HG02642 (cell line): Measurements from ENCODE around the gene RSBN1L.

Experiments
- ATAC-seq: cut with Tn5 transposase; IDR thresholded peaks from one replicate; pipeline ENCODE4 v1.9.1; 2021; ENCODE audit warnings: mild to moderate bottlenecking; ENCODE audit not compliant: unreplicated experiment, poor library complexity

Gene RSBN1L

DNA sequence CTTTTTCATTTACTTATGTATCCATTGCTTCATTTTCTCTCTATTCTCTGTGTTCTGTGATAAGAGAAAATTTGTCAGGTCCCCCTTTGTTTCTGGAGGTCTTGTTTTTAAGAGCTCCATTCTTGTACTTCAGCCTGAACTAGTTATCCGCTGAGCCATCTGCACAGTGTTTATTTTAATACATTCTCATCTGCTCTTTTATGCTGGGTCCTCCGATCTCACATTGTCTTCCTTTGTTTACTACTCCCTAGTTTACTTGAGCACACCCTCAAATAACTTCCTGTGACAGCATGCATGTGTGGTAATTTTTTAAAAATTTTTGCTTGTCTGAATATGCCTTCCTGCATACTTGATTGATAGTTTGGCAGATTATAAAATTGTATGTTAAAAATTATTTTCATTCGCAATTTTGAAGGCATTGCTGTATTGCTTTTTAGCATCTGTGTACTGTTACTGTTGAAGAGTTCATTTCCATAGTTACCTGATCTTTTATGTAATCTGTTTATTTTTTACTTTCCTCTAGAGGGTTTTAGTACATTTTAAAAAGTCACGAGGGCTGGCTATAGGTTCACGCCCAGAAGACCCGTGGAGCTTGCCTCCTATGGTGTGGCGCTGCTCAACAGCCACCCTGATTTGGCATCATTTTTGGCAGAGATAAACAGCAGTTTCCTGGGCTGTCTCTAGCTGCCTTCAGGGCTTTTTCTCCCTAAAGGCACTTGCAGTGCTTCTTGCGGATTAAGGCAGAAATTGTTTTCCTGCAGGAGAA is 31.9 kb downstream of the RSBN1L start:
- no peak for ATAC-seq

DNA sequence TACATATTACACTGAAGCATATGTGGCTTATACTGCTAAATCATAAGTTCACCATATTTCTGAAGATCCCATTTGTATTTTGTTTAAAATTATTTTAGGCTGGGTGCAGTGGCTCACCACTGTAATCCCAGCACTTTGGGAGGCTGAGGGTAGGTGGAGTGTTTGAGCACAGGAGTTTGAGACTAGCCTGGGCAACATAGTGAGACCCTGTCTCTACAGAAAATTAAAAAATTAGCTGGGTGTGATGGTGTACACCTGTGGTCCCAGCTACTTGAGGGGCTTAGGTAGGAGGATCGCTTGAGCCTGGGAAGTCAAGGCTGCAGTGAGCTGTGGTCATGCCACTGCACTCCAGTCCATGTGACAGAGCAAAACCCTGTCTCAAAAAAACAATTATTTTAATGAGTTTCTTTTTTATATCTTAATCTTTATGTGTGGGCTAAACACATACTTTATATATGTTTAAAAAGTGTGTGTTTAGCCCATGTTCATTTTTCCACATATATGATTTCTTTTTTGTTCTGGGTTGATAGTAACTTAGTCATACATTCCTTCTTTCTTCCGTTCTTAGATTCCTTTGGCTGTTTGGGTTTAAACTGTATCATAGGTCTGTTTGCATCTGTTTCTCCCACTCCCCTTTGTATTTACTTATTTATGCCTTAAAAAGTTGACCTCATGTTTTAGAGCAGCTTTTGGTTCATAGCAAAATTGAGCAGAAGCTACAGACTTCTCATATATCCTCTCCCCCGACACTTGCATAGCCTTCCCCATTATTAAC is 33.5 kb downstream of the RSBN1L start:
- no peak for ATAC-seq

DNA sequence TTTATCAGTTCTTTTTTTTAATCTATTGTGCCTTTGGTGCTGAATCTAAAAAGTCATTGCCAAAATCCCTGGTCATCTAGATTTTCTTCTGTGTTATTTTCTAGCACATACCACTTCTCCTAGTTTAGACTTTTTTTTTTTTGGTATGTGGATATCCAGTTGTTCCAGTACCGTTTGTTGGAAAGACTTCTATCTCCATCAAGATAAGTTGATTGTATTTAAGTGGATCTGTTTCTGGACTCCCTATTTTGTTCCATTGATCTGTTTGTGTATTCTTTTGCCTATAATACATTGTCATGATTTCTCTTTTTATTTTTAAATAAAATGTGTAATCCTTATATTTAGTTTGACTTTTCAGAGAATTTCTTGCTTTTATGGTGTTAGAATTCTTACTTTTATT is 35.5 kb downstream of the RSBN1L start:
- ATAC-seq = no peak

DNA sequence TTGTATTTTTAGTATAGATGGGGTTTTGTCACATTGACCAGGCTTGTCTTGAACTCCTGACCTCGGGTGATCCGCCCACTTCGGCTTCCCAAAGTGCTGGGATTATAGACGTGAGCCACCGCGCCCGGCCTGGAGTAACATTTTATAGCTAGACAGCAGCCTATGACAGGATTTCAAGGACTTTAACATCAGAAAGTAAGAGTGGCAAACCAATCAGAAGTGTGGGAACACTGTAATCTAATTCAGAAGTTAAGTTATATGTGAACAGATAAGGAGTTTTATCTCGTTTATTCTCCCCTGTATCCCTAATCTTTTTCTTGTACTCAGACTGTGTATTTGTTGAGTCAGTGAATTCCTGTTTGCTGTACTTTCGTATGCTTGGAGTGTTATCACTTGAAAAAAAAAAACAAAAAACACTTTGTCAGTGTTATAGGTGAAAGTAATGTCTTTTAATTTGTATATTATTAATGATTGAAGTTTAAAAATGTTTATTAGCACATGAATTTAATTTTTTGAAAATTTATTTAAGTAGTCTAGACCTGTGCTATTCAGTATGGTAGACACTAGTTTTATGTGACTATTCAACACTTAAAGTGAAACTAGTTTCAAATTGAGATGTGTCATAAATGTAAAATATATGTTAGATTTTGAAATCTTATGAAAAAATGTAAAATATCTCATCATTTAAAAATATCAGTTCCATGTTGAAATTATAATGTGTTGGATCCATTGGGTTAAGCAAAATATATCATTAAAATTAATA is 38.6 kb downstream of the RSBN1L start:
- no peak for ATAC-seq

DNA sequence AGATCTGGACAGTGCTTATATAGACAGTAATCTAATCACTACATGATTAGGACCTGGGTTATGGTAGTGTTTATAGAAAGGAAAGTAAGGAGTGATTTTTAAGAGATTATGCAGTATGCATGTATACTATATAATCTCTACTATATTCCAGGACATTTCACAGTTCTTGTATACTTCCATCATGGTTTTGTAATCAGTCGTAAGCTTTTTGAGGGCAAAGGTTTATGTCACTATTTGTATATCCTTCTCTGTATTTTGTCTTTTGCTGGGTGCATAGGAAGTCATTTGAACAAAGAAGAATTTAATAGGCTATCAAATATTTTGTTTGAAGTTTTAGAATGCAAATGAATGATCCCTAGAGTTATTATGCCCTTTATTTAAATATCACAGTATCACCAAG is 39.2 kb downstream of the RSBN1L start:
- no peak for ATAC-seq

DNA sequence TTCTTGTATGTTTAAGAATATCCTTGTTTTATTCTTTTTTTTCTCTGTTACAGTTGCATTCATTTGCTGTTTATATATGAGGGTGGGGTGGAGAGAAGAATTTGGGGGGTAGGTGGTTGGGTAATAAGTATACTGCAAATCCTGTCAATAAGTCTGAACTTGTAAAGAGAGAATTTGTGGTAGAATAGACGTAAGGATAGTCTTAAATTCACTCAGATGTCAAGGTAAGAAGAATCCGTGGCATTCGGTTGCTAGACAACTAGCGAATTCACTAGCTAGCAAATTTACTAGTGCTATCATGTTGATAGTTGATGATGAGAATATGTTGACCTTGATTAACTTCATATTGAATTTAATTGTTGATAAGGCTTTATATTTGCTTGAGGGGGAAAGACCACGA is 40.7 kb downstream of the RSBN1L start:
- no peak for ATAC-seq

DNA sequence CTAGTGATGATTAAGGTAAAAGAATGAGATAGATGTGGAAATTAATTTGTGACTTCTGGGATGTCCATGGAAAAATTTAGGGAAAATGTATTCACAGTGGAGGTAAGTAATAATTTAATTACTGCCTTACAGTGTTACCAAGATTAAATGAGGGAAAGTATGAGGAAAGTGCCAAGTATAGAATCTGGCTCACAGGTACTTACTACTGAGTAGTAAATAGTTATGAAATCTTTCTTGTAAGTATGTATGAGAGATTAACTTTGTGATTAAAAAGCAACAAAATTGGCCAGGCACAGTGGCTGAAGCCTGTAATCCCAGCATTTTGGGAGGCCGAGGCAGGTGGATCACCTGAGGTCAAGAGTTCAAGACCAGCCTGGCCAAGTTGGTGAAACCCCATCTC is 42.1 kb downstream of the RSBN1L start:
- no peak for ATAC-seq

DNA sequence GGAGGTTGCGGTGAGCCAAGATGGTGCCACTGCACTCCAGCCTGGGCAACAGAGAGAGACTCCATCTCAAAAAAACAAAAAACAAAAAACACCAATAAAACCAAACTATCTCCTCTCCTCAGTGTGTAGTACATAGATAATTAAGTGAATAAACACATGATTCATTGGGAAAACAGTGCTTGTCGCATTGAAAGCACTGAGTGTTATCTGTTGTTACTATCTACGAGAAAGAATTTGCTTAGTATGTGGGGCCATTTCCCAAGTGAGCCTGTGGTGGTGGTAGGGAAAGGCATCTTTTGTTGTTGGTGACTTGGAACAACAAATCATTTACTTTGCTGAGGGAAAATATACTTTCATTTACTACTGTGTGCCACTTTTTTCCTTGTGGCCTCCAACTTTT is 42.6 kb downstream of the RSBN1L start:
- no peak for ATAC-seq

DNA sequence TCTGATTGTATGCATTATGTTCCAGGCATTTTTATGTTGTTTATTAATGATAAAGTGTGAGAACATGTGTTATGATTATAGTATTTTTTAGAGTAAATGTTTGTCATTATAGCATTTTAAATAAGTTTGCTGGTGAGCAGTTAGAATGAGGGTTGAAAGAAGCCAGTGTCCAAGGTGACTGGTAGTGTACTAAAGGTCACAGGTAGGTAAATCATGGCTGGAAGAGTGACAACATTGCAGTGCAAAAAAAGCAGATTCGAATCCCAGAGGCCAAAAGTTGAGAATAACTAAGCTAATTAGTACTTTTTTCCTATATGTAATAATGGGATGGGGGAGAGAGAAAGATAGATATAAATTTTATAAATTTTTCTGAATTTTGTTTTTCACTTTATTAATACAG is 44.0 kb downstream of the RSBN1L start:
- no peak for ATAC-seq

DNA sequence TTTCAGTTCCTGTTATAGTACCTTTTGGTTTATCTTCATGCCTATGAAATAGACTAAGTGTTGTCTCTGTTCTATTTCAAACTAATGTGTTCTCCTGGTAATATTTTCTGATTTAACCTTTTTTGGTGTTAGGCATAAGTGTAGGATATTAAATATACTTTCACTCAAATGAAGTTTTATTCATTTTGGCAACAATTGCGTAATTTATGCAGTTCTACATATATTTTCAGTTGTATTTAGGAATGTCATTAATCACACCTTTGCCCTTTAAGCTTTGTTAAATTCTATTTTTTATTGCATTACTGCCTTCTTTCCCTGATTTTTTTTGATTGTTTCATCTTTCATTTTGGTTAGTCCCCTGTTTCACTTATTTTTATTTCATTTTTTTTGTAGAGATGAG is 47.3 kb downstream of the RSBN1L start:
- no peak for ATAC-seq

DNA sequence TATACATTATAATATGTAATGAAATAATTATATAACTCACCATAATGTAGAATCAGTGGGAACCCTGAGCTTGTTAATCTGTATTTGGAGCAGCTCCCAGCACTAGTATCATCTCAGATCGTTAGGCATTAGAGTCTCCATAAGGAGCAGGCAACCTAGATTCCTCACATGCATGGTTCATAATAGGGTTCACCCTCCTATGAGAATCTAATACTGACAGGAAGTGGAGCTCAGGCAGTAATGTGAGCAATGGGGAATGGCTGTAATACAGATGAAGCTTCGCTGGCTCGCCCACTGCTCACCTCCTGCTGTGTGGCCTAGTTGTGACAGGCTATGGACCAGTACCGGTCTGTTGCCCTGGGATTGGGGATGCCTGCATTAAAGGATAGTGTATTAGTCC is 49.5 kb downstream of the RSBN1L start:
- no peak for ATAC-seq

DNA sequence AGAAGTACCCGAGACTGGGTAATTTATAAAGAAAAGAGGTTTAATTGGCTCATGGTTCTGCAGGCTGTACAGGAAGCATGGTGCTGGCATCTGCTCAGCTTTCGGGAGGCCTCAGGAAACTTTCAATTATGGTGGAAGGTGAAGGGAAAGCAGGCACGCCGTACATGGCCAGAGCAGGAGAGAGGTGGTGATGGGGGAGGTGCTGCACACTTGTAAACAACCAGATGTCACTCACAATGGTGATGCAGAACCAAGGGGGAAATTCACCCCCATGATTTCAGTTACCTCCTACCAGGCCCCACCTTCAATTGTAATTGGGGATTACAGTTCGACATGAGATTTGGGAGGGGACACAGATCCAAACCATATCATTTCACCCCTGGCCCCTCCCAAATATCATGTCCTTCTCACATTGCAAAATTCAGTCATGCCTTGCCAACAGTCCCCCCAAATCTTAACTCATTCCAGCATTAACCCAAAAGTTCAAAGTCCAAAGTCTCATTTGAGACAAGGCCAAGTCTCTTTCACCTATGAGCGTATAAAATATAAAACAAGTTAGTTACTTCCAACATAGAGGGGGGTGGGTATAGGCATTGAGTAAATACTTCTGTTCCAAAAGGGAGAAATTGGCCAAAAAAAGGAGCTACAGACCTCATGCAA is 50.0 kb downstream of the RSBN1L start:
- ATAC-seq = no peak

DNA sequence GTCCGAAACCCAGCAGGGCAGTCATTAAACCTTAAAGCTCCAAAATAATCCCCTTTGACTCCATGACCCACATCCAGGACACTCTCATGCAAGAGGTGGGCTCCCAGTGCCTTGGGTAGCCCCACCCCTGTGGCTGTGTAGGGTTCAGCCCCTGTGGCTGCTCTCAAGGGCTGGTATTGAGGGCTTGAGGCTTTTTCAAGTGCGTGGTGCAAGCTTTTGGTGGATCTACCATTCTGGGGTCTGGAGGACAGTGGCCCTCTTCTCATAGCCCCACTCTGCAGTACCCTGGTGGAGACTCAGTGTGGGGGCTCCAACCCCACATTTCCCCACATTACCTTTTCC is 50.5 kb downstream of the RSBN1L start:
- ATAC-seq = no peak

DNA sequence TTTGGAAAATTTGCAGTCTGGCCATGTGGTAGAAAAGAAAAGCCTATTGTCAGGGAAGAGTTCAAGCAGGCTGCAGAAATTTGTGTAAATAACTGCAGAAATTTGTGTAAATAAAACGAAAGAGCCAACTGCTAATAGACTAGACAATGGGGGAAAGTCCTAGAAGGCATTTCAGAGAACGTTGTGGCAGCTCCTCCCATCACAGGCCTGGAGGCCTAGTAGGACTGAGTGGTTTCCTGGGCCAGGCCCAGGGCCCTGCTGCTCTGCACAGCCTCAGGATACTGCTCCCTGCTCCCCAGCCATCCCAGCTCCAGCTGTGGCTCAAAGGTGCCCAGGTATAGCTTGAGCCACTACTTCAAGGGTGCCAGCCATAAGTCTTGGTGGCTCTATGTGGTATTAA is 50.9 kb downstream of the RSBN1L start:
- ATAC-seq = no peak

DNA sequence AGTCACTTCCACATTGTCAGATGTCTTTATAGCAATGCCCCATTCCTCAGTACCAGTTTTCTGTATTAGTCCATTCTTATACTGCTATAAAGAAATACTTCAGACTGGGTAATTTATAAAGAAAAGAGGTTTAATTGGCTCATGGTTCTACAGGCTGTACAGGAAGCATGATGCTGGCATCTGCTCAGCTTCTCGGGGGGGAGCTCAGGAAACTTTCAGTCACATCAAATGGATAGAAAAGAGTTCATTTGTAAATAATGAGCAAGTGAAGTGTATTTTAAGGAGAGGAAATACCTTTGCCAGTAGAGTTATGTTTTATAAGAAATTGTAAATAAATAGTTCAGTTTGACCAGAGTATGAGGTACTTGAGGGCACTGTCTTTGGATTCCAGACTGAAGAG is 51.5 kb downstream of the RSBN1L start:
- ATAC-seq = no peak

DNA sequence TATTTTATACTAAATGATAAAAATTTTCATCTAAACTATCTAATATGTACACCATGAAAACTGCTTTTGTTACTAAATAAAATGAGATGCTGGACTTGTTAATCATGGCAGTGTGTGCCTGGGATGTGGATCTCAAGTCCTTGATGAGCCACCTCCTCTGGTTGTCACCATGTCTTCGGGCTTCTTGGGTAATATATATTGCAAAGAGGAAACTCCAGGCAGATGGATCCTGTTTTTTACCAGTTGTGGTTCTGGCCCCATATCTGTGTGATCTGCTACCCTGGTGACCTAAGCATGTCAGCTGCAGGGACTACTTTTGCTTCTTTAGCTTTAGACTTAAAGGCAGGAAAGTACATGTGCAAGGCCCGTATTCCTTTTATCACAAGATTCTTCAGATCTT is 55.8 kb downstream of the RSBN1L start:
- no peak for ATAC-seq

DNA sequence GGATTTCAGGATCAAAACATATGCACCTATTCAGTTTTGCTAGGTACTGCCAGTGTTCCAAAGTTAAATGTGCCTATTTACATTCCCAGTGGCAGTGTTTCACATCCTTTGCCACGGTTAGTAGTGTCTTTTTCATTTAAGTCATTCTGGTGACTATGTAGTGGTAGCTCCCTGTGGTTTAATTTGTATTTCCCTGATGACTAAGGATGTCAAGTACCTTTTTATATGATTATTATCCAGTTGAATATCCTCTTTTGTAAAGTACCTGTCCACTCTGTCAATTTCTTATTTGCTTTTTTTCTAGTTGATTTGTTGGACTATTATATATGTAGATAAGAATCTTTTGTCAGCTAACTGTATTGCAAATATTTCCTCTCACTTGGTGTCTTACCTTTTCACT is 56.9 kb downstream of the RSBN1L start:
- no peak for ATAC-seq

DNA sequence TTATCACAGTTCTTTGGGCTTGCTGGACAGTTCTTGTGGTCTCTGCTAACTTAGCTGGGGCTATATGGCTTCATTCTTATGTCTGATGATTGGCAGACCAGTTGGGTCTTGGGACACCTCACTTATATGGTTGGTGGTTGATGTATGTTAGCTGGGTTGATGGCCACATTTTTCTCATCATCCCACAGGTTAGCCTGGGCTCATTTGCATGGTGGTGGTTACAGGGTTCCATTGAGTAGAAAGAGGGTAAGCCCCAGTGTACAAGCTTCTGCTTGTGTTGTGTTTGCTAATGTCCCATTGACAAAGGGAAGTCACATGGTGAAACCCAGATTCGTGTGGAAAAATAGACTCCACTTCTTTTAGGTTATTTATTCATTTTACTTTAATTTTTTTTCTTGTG is 61.3 kb downstream of the RSBN1L start:
- peak; percentile 89 for ATAC-seq

DNA sequence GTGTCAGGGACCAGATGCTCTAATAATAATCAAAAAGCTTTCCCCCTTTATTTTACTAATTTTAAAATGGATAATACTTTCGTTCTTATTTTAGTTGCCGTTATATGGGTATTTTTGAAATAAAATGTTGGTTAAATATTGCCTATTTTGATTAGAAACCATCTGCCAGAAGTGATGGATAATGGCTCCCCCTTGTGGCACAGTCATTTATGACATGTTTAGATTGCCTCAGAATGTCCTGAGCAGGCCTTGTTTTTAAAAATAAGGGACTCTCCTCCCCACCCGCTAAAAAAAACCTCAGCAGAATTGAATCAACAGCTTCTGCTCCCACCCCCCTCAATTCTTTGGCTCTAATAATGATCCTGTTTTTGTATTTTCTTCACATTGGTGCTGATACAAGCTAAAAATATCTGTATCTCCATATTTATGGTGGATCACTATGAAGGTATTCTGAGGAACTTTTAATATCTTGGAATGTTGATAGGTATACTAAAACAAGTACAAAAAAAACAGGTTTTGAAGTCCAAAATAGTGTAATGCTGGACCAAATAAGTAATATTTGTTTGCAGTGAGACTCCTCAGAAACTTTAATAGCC is 63.1 kb downstream of the RSBN1L start:
- ATAC-seq = no peak

DNA sequence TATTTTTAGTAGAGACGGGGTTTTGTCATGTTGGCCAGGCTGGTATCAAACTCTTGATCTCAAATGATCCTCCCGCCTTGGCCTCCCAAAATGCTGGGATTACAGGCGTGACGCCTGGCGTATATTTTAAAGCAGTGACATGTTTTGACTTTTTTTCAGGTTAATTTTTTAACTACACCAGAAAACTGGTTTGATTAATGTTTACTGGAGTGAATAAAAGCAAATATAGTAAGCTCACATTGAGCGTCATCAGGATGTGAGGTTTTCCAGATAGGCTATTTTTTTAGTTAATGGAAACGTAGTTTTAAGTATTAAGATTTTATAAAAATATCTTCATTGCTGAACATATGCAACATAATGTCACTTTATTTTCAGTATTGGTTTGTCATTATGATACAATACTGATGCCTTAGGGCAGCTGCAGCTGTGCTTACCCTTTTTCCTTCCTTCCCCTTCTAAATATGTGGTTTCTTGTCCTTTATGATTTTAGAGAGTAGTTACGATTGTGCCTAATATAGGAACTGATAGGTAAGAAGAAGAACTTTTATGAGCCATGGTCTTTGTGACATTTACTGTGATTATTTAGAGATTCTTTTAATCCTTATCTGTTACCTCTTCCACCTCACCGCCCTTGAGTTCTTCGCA is 64.7 kb downstream of the RSBN1L start:
- ATAC-seq = no peak
